Stomach (tissue), 4 donors: ENCODE data around the gene DDIAS.

Source experiments
- CTCF ChIP-seq, 7 experiments: fragments of 450-650 bp in 4 of 7; fragments of 200-600 bp in 3 of 7; sonication (generic) in 3 of 7; IDR thresholded peaks; one replicate each; pipeline ENCODE4 v1.5.1; 2016 to 2019; ENCODE audit warnings: antibody characterized with exemption in 7 of 7, control low read depth in 2 of 7, mild to moderate bottlenecking in 1 of 7
- EP300 ChIP-seq: sonication (generic); formaldehyde crosslinking; IDR thresholded peaks from one replicate; pipeline ENCODE4 v1.6.1; 2017; ENCODE audit warnings: antibody characterized with exemption
- POLR2A ChIP-seq, 4 donors: fragments of 450-650 bp; IDR thresholded peaks; one replicate each; pipeline ENCODE4 v1.6.1; 2016; ENCODE audit warnings: antibody characterized with exemption in 4 of 4, control low read depth in 2 of 4, mild to moderate bottlenecking in 1 of 4, moderate library complexity in 1 of 4

GRCh38 chr11:82981852-82982251 is 80.3 kb downstream of the DDIAS start:
- TF ChIP-seq CTCF (IDR thresholded peaks at IDR 0.05) (no peak), POLR2A (IDR thresholded peaks at IDR 0.05) (no peak), EP300 (no peak)
